Gastrocnemius medialis (tissue), 4 donors: ENCODE results near the gene MS4A15. TPM values are rescaled to one million over a fixed set of nuclear protein-coding genes. Genes with fewer than 3 reads are reported as not detected.
"Not testable (repeated sequence)": the region's sequence is repeated elsewhere in the genome, so short reads cannot be mapped to it uniquely, and the experiment has no call there.

Source experiments
- ATAC-seq, 2 donors: fragments of 150-250 bp; one replicate each; pipeline ENCODE4 v1.9.1; 2016
- DNase-seq, 2 donors: peaks; one replicate each; pipeline ENCODE4 v3.0.0-alpha.2; 2019
- H3K27ac ChIP-seq, 4 donors: fragments of 200-600 bp; sonication (generic); 1 replicate in 1 of 4; 2 replicates in 3 of 4; pipeline ENCODE4 v1.5.1; 2016 to 2018; ENCODE audit warnings: mild to moderate bottlenecking in 2 of 4, moderate library complexity in 1 of 4
- H3K27me3 ChIP-seq, 3 donors: fragments of 200-600 bp; sonication (generic) in 2 of 3; 1 replicate in 1 of 3; 2 replicates in 2 of 3; pipeline versions ENCODE4 v1.5.1 to v1.6.0; 2016 to 2019; ENCODE audit warnings: mild to moderate bottlenecking in 1 of 3, moderate library complexity in 1 of 3
- H3K36me3 ChIP-seq, 2 donors: fragments of 200-600 bp; sonication (generic) in 1 of 2; one replicate each; pipeline ENCODE4 v1.5.1; 2017 to 2018
- H3K4me1 ChIP-seq, 2 donors: fragments of 200-600 bp; sonication (generic) in 1 of 2; one replicate each; pipeline ENCODE4 v1.5.1; 2016 to 2017; ENCODE audit warnings: mild to moderate bottlenecking in 2 of 2
- H3K4me3 ChIP-seq, 4 donors: fragments of 200-600 bp; sonication (generic) in 3 of 4; 1 replicate in 1 of 4; 2 replicates in 3 of 4; pipeline ENCODE4 v1.5.1; 2016 to 2019; ENCODE audit warnings: mild to moderate bottlenecking in 2 of 4
- H3K9me3 ChIP-seq, 3 donors: fragments of 200-600 bp; sonication (generic) in 2 of 3; 1 replicate in 1 of 3; 2 replicates in 2 of 3; pipeline ENCODE4 v1.5.1; 2016 to 2019
- CTCF ChIP-seq, 5 experiments: fragments of 450-650 bp in 3 of 5; fragments of 200-600 bp in 2 of 5; sonication (generic) in 2 of 5; IDR thresholded peaks in 4 of 5; conservative IDR thresholded peaks in 1 of 5; 1 replicate in 4 of 5; 2 replicates in 1 of 5; pipeline ENCODE4 v1.5.1; 2016 to 2019; ENCODE audit warnings: antibody characterized with exemption in 5 of 5, mild to moderate bottlenecking in 3 of 5, moderate library complexity in 3 of 5
- POLR2A ChIP-seq, 2 donors: fragments of 450-650 bp; IDR thresholded peaks; one replicate each; pipeline ENCODE4 v1.6.1; 2017; ENCODE audit warnings: antibody characterized with exemption in 2 of 2, mild to moderate bottlenecking in 2 of 2, moderate library complexity in 2 of 2
- in situ Hi-C, 4 donors: fragments of 200-750 bp; cut with MboI; loops; one replicate each; pipeline versions ENCODE4 v1.15.0 to v1.8.0; 2017; ENCODE audit warnings: low sequenced_read_pairs in 4 of 4
- intact Hi-C: fragments of 100-400 bp; cut with DNase I; formaldehyde crosslinking; loops from one replicate; pipeline ENCODE4 v1.15.1; 2023; ENCODE audit warnings: low total_unique reads
- total RNA-seq, 4 donors: library from RNA; depleted of rRNA; stranded (reverse); fragments of >200 nt; gene quantifications; one replicate each; pipeline versions ENCODE4 v1.1.0 to v1.2.3, GENCODE V29; 2016

Gene MS4A15
- not detected for total RNA-seq

- in situ Hi-C loops, result no loop called here
These were observed at the start of gene MS4A15 for GRCh38 chr11:60756307-60757032. Gene MS4A15 (plus strand): TSS chr11:60756867. CDS start chr11:60763734, 6,867 bp downstream.

GRCh38 chr11:60706931-60707330, 49.7 kb upstream of the MS4A15 start:
- no peak overlapping the region for H3K4me3 ChIP-seq
- DNase-seq, result no peak
- H3K9me3 ChIP-seq, result no peaks in the 10 kb centered on the region
- H3K27me3 ChIP-seq, result no peaks in the 10 kb centered on the region
- H3K4me1 ChIP-seq, result no peaks in the 10 kb centered on the region
- no peak overlapping the region for H3K27ac ChIP-seq
- TF ChIP-seq POLR2A (IDR thresholded peaks at IDR 0.05) (no peak), CTCF (IDR thresholded peaks at IDR 0.05 in 4 of 5, conservative IDR thresholded peaks at IDR 0.05 in 1 of 5) (no peak)
- no peaks in the 10 kb centered on the region for H3K36me3 ChIP-seq
- intact Hi-C loops, result no loop called here
- in situ Hi-C loops, result no loop called here
- no peak for ATAC-seq

More at GRCh38 chr11:60756307-60757032, at the start of gene MS4A15:
- Histone ChIP-seq H3K9me3 (no peaks in the 10 kb centered on the region), H3K36me3 (no peaks in the 10 kb centered on the region), H3K4me1 (peaks cover under 1% of the 10 kb centered on the region in 2 donors), H3K4me3 (no peak within 1 kb of the TSS), H3K27ac (no peak within 1 kb of the TSS), H3K27me3 (peaks cover 0 to 2% (median 0%) of the 10 kb centered on the region in 3 donors)
- ATAC-seq (no peak), DNase-seq (no peak)
- intact Hi-C loops, result no loop called here
- TF ChIP-seq POLR2A (IDR thresholded peaks at IDR 0.05), result no peak
- TF ChIP-seq CTCF (IDR thresholded peaks at IDR 0.05 in 4 of 5, conservative IDR thresholded peaks at IDR 0.05 in 1 of 5), result no peak

- no peak for ATAC-seq
- H3K9me3 ChIP-seq, result no peaks in the 10 kb centered on the region
- TF ChIP-seq CTCF (IDR thresholded peaks at IDR 0.05 in 4 of 5, conservative IDR thresholded peaks at IDR 0.05 in 1 of 5), result no peak
- TF ChIP-seq POLR2A (IDR thresholded peaks at IDR 0.05), result no peak
These were observed 46.2 kb upstream of the MS4A15 start for GRCh38 chr11:60710482-60710881.

GRCh38 chr11:60711276-60711675, 45.4 kb upstream of the MS4A15 start:
- no peak overlapping the region for H3K27ac ChIP-seq
- no peaks in the 10 kb centered on the region for H3K9me3 ChIP-seq
- H3K4me1 ChIP-seq, result no peaks in the 10 kb centered on the region
- ATAC-seq (no peak), DNase-seq (no peak)
- no peaks in the 10 kb centered on the region for H3K27me3 ChIP-seq
- in situ Hi-C loops, result no loop called here
- H3K4me3 ChIP-seq, result no peak overlapping the region
- H3K36me3 ChIP-seq, result no peaks in the 10 kb centered on the region
- intact Hi-C loops, result no loop called here
- TF ChIP-seq CTCF (IDR thresholded peaks at IDR 0.05 in 4 of 5, conservative IDR thresholded peaks at IDR 0.05 in 1 of 5) (no peak), POLR2A (IDR thresholded peaks at IDR 0.05) (no peak)

More at GRCh38 chr11:60710482-60710881, 46.2 kb upstream of the MS4A15 start:
- no peak overlapping the region for H3K27ac ChIP-seq
- no peak overlapping the region for H3K4me3 ChIP-seq
- H3K27me3 ChIP-seq, result no peaks in the 10 kb centered on the region
- in situ Hi-C loops, result no loop called here
- H3K4me1 ChIP-seq, result no peaks in the 10 kb centered on the region
- H3K36me3 ChIP-seq, result no peaks in the 10 kb centered on the region
- intact Hi-C loops, result no loop called here
- no peak for DNase-seq

GRCh38 chr11:60713423-60713822, 43.2 kb upstream of the MS4A15 start:
- H3K27me3 ChIP-seq, intact Hi-C loops, ATAC-seq, H3K4me1 ChIP-seq, H3K27ac ChIP-seq, DNase-seq, H3K4me3 ChIP-seq, in situ Hi-C loops, H3K36me3 ChIP-seq, H3K9me3 ChIP-seq: not testable (repeated sequence)
